ENCODE measurements around the gene ZYX.

DNA sequence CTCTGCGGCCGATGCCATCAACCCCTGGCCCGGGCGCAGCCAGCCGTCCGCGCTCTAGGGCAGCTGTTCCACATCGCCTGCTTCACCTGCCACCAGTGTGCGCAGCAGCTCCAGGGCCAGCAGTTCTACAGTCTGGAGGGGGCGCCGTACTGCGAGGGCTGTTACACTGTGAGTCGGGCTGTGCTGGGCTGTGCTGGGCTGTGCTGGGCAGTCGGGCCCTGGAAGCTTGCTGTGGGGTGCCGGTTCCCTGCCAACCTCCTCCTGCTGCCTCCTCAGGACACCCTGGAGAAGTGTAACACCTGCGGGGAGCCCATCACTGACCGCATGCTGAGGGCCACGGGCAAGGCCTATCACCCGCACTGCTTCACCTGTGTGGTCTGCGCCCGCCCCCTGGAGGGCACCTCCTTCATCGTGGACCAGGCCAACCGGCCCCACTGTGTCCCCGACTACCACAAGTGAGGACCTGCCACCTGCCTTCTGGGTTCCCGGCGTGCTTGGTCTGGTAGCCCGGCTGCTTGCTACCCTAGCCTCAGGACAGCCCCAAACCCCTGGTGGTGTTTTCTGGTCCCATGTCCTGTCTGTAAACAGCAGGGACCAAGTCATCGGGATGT, 7.5 kb downstream of the ZYX start:
- TF ChIP-seq CTCF (IDR thresholded peaks at IDR 0.05) (no peak), EZH2 (IDR thresholded peaks at IDR 0.05; ENCODE audit: borderline replicate concordance, insufficient read depth, low read depth, low read length, poor library complexity, severe bottlenecking) (no peak)
